DMS53 treated with DMSO at 0.1 percent for 48 hours (cell line): Measurements from ENCODE around the gene NEK7.
"Not testable (repeated sequence)": the region's sequence is repeated elsewhere in the genome, so short reads cannot be mapped to it uniquely, and the experiment has no call there.

Experiments used
- DNase-seq: peaks from one replicate; lab custom pipeline; 2025; ENCODE audit not compliant: unreplicated experiment; lab: John Stamatoyannopoulos, UW

The NEK7 gene

GRCh38 chr1:198278943-198279342 lies 122.1 kb downstream of the NEK7 start:
- no peak for DNase-seq

DNA sequence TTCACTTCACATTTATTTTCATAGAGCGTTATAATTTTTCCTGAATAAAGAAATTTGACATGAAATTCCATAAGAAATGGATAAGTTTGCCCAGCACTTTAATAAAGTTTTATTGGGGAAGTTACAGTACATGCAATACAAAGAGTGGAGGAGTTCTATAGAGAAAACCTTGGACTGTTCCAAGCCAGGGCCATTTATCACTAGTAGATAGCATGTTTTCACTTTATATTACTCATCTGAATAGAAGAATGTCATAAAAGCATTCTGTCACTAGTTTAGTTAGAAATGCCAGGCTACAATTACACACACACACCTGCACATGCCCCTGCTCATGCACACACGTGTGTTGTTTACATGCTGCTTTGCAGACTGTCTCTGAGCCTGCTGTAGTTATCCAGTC lies 123.3 kb downstream of the NEK7 start:
- no peak for DNase-seq

DNA sequence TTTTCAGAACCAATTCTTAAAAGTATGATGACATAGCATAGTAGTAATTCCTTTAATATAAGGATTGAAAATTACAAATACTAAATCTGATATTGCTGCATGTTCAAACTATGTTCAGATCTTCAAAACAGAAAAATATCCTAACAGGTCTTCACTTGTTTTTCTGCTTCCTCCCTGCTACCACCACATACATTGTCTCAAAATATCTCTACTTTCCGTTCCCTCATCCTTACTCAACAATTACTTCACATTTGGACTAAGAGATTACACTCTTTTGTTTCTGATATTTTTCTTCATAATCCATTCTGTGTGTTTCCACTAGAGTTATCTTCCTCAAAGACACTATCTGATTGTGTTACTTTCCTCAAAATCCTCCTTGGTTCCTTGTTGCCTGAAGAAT lies 125.1 kb downstream of the NEK7 start:
- DNase-seq = no peak

GRCh38 chr1:198283222-198283621 lies 126.4 kb downstream of the NEK7 start:
- no peak for DNase-seq

GRCh38 chr1:198287916-198288315 lies 131.1 kb downstream of the NEK7 start:
- DNase-seq = no peak

DNA sequence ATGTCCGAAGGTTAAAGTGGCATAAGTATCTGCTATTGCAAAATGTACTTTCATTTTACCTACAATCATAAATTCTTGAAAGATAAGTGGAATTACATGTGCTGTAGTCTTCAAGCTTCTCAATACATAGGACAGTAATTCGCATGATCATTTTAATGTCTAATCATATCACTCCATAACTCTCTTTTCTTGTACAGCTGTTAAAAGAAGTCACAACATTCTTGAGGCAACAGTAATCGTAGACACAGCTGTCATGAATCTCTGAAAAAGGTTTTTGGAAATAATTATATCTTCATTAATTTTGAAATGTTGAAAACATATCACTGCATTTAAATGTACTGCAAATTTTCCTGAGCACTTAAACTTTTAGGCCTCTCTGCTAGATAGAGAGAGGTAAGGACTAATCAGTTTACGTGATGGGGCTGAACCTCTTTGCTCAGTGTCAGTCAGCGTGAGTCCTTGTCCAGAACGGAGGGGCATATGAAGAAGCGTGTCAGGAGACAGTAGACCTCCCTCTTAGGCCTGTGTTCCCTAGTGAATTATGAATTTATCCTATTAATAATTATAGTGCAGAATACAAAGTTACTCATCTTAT lies 133.4 kb downstream of the NEK7 start:
- no peak for DNase-seq

DNA sequence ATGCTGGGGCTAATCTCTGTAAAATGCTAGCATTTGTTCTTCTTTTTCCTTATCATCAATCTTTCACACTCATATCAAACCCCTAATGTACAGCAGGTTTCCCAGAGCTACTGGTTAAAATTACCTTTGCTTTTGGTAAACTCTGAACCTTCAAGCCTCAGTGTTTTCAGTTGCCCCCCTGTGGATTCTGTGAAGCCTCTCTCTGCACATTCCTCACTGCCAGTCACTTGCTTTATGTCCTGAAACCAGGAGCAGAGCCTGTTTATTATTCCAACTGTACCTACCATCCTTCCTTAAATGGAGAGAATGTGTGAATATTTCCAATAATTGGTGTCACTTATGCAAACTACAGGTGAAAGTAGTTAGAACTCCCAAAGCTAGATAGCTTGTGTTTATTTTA lies 134.2 kb downstream of the NEK7 start:
- no peak for DNase-seq

DNA sequence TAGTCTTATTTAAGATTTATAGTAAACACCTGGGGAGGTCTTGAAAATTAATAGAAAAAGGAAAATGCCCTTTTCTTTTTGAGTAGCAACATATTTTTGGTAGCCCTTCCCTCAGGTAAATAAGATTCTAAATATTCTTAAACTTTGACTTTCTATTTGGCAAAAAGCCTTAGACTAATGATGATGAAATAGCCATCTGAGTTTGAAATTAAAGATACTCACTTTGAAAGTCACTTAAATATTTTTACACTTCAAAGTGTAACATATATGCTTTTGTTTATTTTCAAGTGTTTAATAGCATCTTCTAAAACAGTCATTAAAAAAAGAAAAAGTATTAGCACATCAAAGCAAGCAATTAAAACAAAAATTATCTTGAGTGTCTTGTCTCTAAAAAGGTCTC lies 135.1 kb downstream of the NEK7 start:
- no peak for DNase-seq

- no peak for DNase-seq
Observed at GRCh38 chr1:198295225-198295624, 138.4 kb downstream of the NEK7 start.

- no peak for DNase-seq
Observed at GRCh38 chr1:198295971-198296370, 139.2 kb downstream of the NEK7 start.

GRCh38 chr1:198297281-198297680 lies 140.5 kb downstream of the NEK7 start:
- no peak for DNase-seq

DNA sequence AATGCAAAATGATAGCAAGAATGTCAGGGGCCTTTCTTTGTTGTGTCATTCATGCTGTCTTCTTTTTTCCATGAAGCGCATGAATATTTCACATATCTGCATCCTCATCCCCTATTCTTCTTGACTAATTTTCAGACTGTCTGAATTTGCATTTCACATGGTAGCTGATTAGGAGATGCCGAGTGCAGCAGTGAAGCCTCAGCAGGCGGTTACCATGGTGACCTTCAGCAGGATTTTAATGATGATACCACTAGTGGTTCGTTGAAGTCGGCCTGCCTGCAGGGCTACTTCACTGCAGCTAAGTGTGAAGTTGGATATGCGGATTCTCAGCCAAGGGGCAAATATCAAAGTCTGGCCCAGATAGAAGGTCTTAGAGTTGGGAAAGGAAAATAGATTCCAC lies 141.8 kb downstream of the NEK7 start:
- DNase-seq = no peak

DNA sequence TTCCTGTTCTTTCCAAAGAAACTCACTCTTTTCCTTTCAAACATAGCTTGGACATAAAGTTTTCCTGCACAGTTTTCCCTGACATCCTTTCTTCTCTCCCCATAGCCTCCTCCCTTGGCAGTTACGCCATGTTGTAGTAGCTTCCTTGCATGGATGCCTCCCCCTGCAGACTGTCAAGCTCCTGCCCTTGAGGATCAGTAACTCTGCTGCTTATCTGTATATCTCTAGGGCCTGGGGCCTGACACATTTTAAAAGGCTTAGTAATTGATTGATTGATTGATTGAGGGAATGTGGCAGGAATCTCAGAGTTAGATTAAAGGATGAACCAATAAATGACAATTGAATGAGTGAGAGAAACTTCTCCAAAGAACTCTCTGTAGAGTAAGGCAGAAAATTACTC lies 143.7 kb downstream of the NEK7 start:
- no peak for DNase-seq

DNA sequence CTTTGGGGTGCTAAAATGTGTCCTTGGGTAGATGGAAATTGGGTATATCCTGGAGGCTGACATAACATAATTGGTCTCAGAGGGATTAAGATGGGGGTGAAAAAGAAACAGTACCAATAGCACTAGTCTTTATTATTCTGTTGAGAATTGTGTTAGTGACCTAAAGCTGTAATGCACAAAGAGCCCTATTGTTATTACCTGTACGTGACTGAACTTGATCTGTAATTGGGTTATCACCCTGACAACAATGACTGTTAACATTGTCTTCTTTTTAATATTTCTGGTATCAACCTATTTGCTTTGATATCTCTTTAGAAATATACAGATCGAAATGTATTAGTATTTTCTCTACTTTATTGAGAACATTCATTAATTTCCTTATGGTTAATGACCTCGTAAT lies 147.6 kb downstream of the NEK7 start:
- no peak for DNase-seq

GRCh38 chr1:198314817-198315216 lies 158.0 kb downstream of the NEK7 start:
- DNase-seq = not testable (repeated sequence)

DNA sequence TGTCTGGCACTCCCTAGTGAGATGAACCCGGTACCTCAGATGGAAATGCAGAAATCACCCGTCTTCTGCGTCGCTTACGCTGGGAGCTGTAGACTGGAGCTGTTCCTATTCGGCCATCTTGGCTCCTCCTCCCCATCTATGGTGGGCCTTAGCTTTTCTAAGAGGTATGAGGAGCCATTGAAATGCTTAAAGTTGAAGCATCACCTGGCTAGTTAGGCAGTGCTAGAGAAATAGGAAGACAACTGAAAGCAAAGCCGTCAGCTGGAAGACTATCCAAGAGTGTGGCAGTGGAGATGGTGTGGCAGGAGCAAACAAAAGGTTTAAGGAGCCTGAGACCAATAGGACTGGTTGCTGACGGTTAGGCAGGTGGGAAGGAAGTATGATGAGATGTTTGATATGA lies 158.5 kb downstream of the NEK7 start:
- not testable (repeated sequence) for DNase-seq

DNA sequence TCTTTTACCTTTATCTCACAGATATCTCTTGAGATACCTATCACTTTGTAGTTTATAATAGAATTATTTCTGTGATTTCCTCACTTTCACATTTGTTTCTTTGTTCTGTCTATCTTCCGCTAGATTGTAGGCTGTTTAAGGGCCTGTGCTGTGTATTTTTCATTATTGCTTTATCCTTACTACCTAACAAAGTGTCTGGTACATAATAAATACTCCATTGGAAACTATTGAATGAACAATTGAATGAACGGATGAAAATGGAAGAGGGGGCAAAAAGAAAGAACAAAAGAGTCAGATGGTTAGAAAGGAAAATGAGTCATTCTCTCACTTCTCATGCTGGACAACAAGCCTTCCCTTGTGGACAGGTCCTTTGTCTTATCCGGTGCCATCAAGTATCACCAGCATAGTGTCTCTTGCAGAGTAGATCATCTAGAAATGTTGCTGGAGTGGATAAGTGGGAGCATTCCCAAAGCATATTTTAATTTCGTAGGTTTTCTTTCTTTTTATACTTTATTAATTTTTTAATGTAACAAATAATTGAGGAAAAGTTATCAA lies 159.8 kb downstream of the NEK7 start:
- DNase-seq = no peak

- DNase-seq = no peak
Observed at GRCh38 chr1:198318085-198318484, 161.3 kb downstream of the NEK7 start.

DNA sequence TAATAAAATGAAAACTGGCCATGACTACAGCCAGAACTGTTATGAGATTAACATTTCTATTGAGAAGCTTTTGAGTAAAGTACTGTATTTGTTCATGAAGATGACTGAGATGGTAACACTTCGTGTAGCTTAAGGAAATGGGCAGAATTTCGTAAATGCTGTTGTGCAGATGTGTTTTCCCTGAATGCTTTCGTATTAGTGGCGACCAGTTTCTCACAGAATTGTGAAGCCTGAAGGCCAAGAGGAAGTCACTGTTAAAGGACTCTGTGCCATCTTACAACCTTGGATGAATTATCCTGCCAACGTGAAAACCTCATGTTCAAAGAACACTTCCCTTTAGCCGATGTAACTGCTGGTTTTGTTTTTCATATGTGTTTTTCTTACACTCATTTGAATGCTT lies 164.0 kb downstream of the NEK7 start:
- DNase-seq = no peak

DNA sequence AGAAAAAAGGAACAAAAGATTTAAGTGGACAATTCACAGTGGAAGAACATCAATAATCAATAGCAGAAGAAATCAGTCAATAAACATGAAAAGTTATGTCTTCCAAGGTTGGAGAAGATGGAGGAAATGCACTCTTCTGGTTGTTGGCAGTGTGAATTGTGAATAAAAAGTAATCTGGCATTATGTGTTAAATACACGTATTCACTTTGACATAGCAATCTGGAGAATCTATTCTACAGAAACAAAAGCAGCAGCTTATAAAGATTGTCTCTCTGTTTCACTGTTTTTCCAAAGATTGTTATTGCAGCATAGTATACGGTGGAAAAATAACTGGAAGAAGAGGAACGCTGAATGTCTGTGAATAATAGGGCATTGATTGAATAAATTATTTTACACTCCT lies 169.4 kb downstream of the NEK7 start:
- DNase-seq = no peak

DNA sequence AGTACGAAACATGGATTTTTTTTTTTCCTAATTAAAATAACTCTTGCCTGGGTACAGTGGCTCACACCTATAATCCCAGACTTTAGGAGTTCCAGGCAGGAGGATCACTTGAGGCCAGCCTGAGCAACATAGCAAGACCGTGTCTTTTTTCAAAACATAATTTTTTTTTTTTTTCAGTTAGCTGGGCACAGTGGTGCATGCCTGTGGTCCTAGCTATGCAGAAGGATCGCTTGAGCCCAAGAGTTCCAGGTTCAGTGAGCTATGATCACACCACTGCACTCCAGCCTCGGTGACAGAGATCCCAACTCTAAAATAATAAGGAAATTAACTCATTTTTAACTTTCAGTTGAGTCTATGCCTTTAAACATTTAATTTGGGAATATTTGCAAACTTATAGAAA lies 170.1 kb downstream of the NEK7 start:
- no peak for DNase-seq

DNA sequence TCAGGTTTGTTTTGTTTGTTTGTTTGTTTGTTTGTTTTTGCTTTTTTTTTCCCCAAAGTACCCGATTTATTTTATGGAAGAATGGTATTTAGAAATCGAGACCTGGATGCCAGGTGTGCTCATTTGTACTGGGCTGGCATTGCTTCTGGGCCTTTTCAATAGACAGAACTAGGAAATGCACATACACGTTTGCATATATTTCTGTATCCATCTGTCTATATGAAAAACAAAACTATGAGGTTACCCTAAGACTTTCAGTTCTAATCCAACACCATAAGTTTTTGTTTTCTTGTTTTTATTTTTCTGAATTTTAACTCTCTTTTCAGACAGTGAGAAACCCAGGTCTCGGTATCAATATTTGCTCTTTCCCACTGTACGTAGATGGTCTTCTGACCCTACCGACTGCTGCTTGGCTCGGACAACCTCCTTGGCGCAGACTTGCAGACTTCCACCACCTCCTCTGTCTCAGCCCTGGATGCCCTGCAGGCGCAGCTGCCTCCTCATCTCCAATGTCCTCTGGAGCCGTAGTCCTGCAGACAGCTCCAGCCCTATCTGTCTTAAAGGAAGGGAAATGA lies 171.7 kb downstream of the NEK7 start:
- DNase-seq = no peak

GRCh38 chr1:198330982-198331615 lies 174.3 kb downstream of the NEK7 start:
- DNase-seq = no peak
